Measurements from ENCODE around the gene GNB3. TPM values are rescaled to one million over a fixed set of nuclear protein-coding genes. Genes with fewer than 3 reads are reported as not detected.
"Not testable (repeated sequence)": the region's sequence is repeated elsewhere in the genome, so short reads cannot be mapped to it uniquely, and the experiment has no call there.

GNB3 gene
- total RNA-seq, 1 donor from 2014 or later = 1.2 TPM

- Mint-ChIP-seq H3K9me3 (no peaks in the 10 kb centered on the region), H3K27ac (peak overlapping the region; percentile 84), H3K36me3 (ENCODE audit: low read depth) (peaks cover 71% of the 10 kb centered on the region), H3K4me3 (ENCODE audit: low read depth) (peak overlapping the region; percentile 92), H3K4me1 (ENCODE audit: low read depth) (peaks cover 59% of the 10 kb centered on the region), H3K27me3 (ENCODE audit: low read depth) (no peaks in the 10 kb centered on the region)
- peak; percentile 45 for DNase-seq (ENCODE audit: low spot score)
- intact Hi-C loops (cut with micrococcal nuclease) = no loop called here
These were observed 30.6 kb downstream of the GNB3 start for GRCh38 chr12:6871052-6871957.

- H3K36me3 Mint-ChIP-seq (ENCODE audit: low read depth) = peaks cover 72% of the 10 kb centered on the region
- peak overlapping the region; percentile 92 for H3K4me3 Mint-ChIP-seq (ENCODE audit: low read depth)
- peaks cover 53% of the 10 kb centered on the region for H3K4me1 Mint-ChIP-seq (ENCODE audit: low read depth)
- intact Hi-C loops (cut with micrococcal nuclease) = loop anchor here (1.0 to 2.0 kb wide), 5 partner anchors 19 to 80 kb away; partner anchors contain the start of genes ENO2, LRRC23 and USP5
- peak; percentile 83 for DNase-seq (ENCODE audit: low spot score)
- peak overlapping the region; percentile 84 for H3K27ac Mint-ChIP-seq
- H3K27me3 Mint-ChIP-seq (ENCODE audit: low read depth) = no peaks in the 10 kb centered on the region
- H3K9me3 Mint-ChIP-seq = no peaks in the 10 kb centered on the region
These were observed 31.6 kb downstream of the GNB3 start for GRCh38 chr12:6872073-6873048.

- DNase-seq (ENCODE audit: low spot score) = peak; percentile 99
- H3K4me3 Mint-ChIP-seq (ENCODE audit: low read depth) = peak within 1 kb of the TSS; percentile 92
- peaks cover 52% of the 10 kb centered on the region for H3K4me1 Mint-ChIP-seq (ENCODE audit: low read depth)
- no peaks in the 10 kb centered on the region for H3K27me3 Mint-ChIP-seq (ENCODE audit: low read depth)
- H3K36me3 Mint-ChIP-seq (ENCODE audit: low read depth) = peaks cover 67% of the 10 kb centered on the region
- H3K9me3 Mint-ChIP-seq = no peaks in the 10 kb centered on the region
- intact Hi-C loops (cut with micrococcal nuclease) = loop anchor here (1.0 to 2.0 kb wide), 5 partner anchors 18 to 79 kb away; partner anchors contain the start of genes ENO2, LRRC23 and USP5
- H3K27ac Mint-ChIP-seq = peak within 1 kb of the TSS; percentile 84
These were observed 32.6 kb downstream of the GNB3 start, which contains the start of gene SPSB2 for GRCh38 chr12:6873094-6874014. SPSB2 (minus strand) TSS chr12:6873303; CDS start chr12:6872901, 402 bp downstream.

DNA sequence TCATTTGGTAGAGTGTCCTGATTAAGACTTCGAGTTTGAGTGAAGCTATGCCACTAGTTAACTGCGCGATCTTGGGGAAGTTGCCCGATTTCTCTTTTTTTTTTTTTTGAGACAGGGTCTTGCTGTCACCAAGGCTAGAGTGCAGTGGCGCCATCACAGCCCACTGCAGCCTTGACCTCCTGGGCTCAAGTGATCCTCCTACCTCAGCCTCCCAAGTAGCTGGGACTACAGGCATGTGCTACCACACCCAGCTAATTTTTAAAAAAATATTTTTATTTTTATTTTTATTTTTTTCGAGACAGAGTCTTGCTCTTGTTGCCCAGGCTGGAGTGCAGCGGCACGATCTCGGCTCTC lies 33.3 kb downstream of the GNB3 start:
- H3K27me3 Mint-ChIP-seq (ENCODE audit: low read depth); intact Hi-C loops (cut with micrococcal nuclease): not testable (repeated sequence)
- H3K36me3 Mint-ChIP-seq (ENCODE audit: low read depth) = peaks cover 60% of the 10 kb centered on the region

DNA sequence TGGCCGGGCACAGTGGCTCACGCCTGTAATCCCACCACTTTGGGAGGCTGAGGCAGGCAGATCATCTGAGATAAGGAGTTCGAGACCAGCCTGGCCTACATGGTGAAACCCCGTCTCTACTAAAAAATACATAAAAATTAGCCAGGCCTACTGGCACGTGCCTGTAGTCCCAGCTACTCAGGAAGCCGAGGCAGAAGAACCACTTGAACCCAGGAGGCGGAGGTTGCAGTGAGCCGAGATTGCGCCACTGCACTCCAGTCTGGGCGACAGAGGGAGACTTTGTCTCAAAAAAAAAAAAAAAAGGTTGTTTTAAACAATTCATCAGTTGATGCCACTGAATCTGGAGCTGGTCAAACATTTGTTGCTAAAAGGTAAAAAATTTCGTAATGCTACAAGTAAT lies 39.1 kb downstream of the GNB3 start:
- H3K9me3 Mint-ChIP-seq; DNase-seq (ENCODE audit: low spot score); H3K27ac Mint-ChIP-seq; H3K4me3 Mint-ChIP-seq (ENCODE audit: low read depth); H3K27me3 Mint-ChIP-seq (ENCODE audit: low read depth); H3K4me1 Mint-ChIP-seq (ENCODE audit: low read depth); intact Hi-C loops (cut with micrococcal nuclease): not testable (repeated sequence)
- peaks cover 30% of the 10 kb centered on the region for H3K36me3 Mint-ChIP-seq (ENCODE audit: low read depth)

More for the DNA sequence above, 33.3 kb downstream of the GNB3 start:
- DNase-seq (ENCODE audit: low spot score); H3K9me3 Mint-ChIP-seq: not testable (repeated sequence)
- Mint-ChIP-seq H3K4me3 (ENCODE audit: low read depth) (peak overlapping the region; percentile 92), H3K4me1 (ENCODE audit: low read depth) (peaks cover 46% of the 10 kb centered on the region), H3K27ac (peak overlapping the region; percentile 83)

DNA sequence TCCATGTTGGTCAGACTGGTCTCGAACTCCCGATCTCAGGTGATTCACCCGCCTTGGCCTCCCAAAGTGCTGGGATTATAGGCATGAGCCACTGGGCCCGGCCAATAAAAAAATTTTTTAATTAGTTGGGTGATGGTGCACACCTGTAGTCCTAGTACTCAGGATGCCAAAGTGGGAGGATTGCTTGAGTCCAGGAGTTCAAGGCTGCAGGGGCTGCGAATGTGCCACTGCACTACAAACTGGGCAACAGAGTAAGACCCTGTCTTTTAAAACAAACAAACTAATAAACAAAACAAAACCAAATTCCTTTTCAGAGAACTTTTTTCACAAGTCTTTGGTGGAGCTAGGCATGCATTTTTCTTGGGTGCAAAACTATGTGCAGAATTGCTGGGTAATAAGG lies 42.5 kb downstream of the GNB3 start:
- no peak overlapping the region for H3K4me3 Mint-ChIP-seq (ENCODE audit: low read depth)
- no peaks in the 10 kb centered on the region for H3K4me1 Mint-ChIP-seq (ENCODE audit: low read depth)
- no peak overlapping the region for H3K27ac Mint-ChIP-seq
- peaks cover 27% of the 10 kb centered on the region for H3K36me3 Mint-ChIP-seq (ENCODE audit: low read depth)
- DNase-seq (ENCODE audit: low spot score) = no peak
- no peaks in the 10 kb centered on the region for H3K27me3 Mint-ChIP-seq (ENCODE audit: low read depth)
- intact Hi-C loops (cut with micrococcal nuclease) = no loop called here
- no peaks in the 10 kb centered on the region for H3K9me3 Mint-ChIP-seq

GRCh38 chr12:6883683-6884082 lies 43.0 kb downstream of the GNB3 start:
- H3K4me3 Mint-ChIP-seq (ENCODE audit: low read depth) = no peak overlapping the region
- no peaks in the 10 kb centered on the region for H3K27me3 Mint-ChIP-seq (ENCODE audit: low read depth)
- no peaks in the 10 kb centered on the region for H3K9me3 Mint-ChIP-seq
- intact Hi-C loops (cut with micrococcal nuclease) = no loop called here
- no peaks in the 10 kb centered on the region for H3K4me1 Mint-ChIP-seq (ENCODE audit: low read depth)
- H3K27ac Mint-ChIP-seq = no peak overlapping the region
- H3K36me3 Mint-ChIP-seq (ENCODE audit: low read depth) = peaks cover 30% of the 10 kb centered on the region
- DNase-seq (ENCODE audit: low spot score) = no peak

DNA sequence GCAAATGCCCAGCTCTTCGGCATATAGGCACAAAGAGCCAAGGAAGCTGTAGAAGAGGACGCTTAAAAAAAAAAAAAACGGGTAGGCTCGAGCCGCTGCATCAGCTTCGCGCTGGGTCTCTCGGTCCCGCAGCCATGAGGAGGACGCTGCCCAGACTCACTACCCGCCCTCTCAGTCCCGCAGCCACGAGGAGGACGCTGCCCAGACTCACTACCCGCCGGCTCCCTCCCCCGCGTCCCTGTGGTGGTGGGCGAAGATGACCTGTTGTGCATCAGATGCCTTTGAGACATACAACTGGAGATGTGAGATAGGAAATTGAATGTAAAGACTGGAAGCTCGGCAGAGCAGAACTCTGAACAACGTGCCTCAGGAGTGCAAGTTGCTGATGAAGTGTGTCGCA lies 43.8 kb downstream of the GNB3 start:
- Mint-ChIP-seq H3K4me3 (ENCODE audit: low read depth) (no peak overlapping the region), H3K9me3 (no peaks in the 10 kb centered on the region), H3K36me3 (ENCODE audit: low read depth) (peaks cover 30% of the 10 kb centered on the region), H3K4me1 (ENCODE audit: low read depth) (no peaks in the 10 kb centered on the region), H3K27me3 (ENCODE audit: low read depth) (no peaks in the 10 kb centered on the region), H3K27ac (no peak overlapping the region)
- intact Hi-C loops (cut with micrococcal nuclease) = no loop called here
- no peak for DNase-seq (ENCODE audit: low spot score)

DNA sequence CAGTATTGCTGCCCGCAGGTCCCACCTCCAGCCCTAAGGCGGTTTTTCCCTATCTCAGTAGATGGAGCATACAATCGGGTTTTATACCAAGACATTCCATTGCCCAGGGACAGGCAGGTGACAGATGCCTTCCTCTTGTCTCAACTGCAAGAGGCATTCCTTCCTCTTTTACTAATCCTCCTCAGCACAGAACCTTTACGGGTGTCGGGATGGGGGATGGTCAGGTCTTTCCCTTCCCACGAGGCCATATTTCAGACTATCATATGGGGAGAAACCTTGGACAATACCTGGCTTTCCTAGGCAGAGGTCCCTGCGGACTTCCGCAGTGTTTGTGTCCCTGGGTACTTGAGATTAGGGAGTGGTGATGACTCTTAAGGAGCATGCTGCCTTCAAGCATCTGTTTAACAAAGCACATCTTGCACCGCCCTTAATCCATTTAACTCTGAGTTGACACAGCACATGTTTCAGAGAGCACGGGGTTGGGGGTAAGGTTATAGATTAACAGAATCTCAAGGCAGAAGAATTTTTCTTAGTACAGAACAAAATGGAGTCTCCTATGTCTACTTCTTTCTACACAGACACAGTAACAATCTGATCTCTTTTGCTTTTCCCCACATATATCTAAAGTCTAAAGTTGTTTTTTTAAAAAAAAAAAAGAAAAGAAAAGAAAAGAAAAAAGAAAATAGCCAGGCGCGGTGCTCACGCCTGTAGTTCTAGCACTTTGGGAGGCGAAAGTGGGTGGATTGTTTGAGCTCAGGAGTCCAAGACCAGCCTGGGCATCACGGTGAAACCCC lies 45.7 kb downstream of the GNB3 start:
- H3K9me3 Mint-ChIP-seq; H3K4me1 Mint-ChIP-seq (ENCODE audit: low read depth); H3K4me3 Mint-ChIP-seq (ENCODE audit: low read depth); DNase-seq (ENCODE audit: low spot score); H3K27ac Mint-ChIP-seq; H3K27me3 Mint-ChIP-seq (ENCODE audit: low read depth); intact Hi-C loops (cut with micrococcal nuclease): not testable (repeated sequence)
- H3K36me3 Mint-ChIP-seq (ENCODE audit: low read depth) = peaks cover 32% of the 10 kb centered on the region

DNA sequence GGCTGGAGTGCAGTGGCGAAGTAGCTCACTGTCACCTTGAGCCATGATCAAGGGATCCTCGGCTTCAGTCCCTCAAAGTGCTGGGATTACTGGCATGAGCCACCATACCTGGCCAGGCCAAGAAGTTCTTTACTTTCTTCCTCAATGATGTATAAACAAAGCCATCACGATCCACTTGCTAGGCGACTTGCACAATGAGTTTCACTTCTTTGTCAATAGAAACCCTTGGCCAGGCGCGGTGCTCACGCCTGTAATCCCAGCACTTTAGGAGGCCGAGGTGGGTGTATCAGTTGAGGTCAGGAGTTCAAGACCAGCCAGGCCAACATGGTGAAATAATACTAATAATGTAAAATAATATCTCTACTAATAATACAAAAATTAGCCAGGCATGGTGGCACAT lies 46.7 kb downstream of the GNB3 start:
- H3K9me3 Mint-ChIP-seq = no peaks in the 10 kb centered on the region
- H3K27ac Mint-ChIP-seq = no peak overlapping the region
- no peak for DNase-seq (ENCODE audit: low spot score)
- H3K4me1 Mint-ChIP-seq (ENCODE audit: low read depth) = peaks cover 11% of the 10 kb centered on the region
- no peaks in the 10 kb centered on the region for H3K27me3 Mint-ChIP-seq (ENCODE audit: low read depth)
- no peak overlapping the region for H3K4me3 Mint-ChIP-seq (ENCODE audit: low read depth)
- peaks cover 35% of the 10 kb centered on the region for H3K36me3 Mint-ChIP-seq (ENCODE audit: low read depth)
- intact Hi-C loops (cut with micrococcal nuclease) = no loop called here

DNA sequence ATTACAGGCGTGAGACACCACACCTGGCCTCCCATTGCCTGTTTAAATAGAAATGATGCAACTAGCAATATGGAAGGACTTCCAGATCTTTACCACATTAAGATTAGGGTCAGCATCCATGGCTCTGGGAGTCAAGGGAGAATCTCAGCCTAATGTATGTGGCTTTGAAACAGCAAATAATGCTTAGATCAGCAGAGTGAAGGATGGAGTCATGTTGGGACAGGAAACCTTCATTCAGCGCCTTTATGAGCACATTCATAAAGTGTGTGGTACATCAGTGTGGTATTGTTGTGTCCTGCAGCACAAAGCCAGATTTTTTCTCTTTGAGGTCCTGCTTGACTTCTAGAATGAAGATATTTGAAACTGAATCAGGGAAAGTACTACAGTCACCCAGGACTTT lies 47.6 kb downstream of the GNB3 start:
- H3K27me3 Mint-ChIP-seq (ENCODE audit: low read depth) = no peaks in the 10 kb centered on the region
- H3K4me1 Mint-ChIP-seq (ENCODE audit: low read depth) = peaks cover 13% of the 10 kb centered on the region
- no peak for DNase-seq (ENCODE audit: low spot score)
- H3K36me3 Mint-ChIP-seq (ENCODE audit: low read depth) = peaks cover 32% of the 10 kb centered on the region
- H3K9me3 Mint-ChIP-seq = no peaks in the 10 kb centered on the region
- H3K27ac Mint-ChIP-seq = no peak overlapping the region
- H3K4me3 Mint-ChIP-seq (ENCODE audit: low read depth) = no peak overlapping the region
- intact Hi-C loops (cut with micrococcal nuclease) = no loop called here

All from activated T-helper 2 cell treated with anti-CD3 and anti-CD28 coated beads, Interferon-gamma antibody, Interleukin-2, Interleukin-4, amounts not matched to agents 10 μg/mL and 5 μg/mL and 100 μg/mL, durations not matched to agents 14 hours and 24 hours and 36 hours (primary cell).